Astrocyte of the cerebellum (primary cell): ENCODE measurements around the gene EEIG1.

Experiments used
- DNase-seq: peaks from one replicate; pipeline ENCODE4 v3.0.0-alpha.2; 2011; ENCODE audit warnings: low read depth
- H3K4me3 ChIP-seq: 2 replicates; pipeline ENCODE4 v1.5.1; 2011; ENCODE audit warnings: mild to moderate bottlenecking, low read depth, low read length, moderate library complexity
- CTCF ChIP-seq: IDR thresholded peaks from 2 replicates; pipeline ENCODE4 v1.5.1; 2012; ENCODE audit warnings: low read length, low read depth, moderate library complexity, mild to moderate bottlenecking; ENCODE audit errors: missing control alignments
- in situ Hi-C: cut with HindIII; loops from 2 replicates; pipeline ENCODE4 v1.10.0; 2017; ENCODE audit warnings: low sequenced_read_pairs

Gene EEIG1

GRCh38 chr9:127958728-127959127 lies 22.1 kb downstream of the EEIG1 start:
- in situ Hi-C loops: no loop called here
- no peak for DNase-seq

DNA sequence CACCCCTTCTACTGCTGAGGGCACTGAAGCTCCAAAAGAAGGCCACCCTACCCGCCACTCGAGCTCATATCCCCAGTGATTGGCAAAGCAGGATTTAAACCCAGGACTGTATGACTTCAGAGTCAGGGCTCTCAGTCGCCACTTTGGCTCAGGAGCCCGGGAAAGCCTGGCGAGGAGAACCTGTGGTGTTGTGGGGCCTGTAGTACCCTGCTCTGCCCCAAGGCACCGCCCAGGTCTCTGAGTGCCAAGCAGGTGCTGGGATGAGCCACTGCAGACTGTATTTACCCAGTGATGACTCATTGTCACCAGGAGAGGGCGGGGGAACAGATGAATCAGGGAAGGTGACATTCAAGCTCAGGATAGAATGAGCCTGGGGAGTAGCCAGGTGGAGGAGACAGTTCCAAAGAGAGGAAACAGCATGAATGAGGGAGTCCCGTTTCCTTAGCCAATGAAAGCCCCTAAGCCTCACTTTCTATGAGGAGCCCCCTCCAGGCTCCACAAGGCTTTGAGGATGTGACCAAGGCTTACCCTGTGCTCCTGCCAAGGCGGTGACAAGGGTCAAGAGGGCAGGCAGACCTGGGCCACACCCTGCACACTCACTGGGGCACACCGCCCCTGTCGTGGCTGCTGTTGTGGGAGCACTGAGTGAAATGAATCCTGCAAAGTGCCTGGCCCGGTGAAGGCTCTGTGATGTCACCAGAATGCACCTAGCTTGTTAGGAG lies 25.3 kb downstream of the EEIG1 start:
- in situ Hi-C loops: no loop called here
- H3K4me3 ChIP-seq: no peak overlapping the region
- TF ChIP-seq CTCF: peak; percentile 24
- no peak for DNase-seq

More at GRCh38 chr9:127958728-127959127, 22.1 kb downstream of the EEIG1 start:
- no peak for TF ChIP-seq CTCF
- no peak overlapping the region for H3K4me3 ChIP-seq

- no peak for DNase-seq
- H3K4me3 ChIP-seq: no peak overlapping the region
- in situ Hi-C loops: no loop called here
- TF ChIP-seq CTCF: no peak
Measured at GRCh38 chr9:127954831-127955293, 25.9 kb downstream of the EEIG1 start.

DNA sequence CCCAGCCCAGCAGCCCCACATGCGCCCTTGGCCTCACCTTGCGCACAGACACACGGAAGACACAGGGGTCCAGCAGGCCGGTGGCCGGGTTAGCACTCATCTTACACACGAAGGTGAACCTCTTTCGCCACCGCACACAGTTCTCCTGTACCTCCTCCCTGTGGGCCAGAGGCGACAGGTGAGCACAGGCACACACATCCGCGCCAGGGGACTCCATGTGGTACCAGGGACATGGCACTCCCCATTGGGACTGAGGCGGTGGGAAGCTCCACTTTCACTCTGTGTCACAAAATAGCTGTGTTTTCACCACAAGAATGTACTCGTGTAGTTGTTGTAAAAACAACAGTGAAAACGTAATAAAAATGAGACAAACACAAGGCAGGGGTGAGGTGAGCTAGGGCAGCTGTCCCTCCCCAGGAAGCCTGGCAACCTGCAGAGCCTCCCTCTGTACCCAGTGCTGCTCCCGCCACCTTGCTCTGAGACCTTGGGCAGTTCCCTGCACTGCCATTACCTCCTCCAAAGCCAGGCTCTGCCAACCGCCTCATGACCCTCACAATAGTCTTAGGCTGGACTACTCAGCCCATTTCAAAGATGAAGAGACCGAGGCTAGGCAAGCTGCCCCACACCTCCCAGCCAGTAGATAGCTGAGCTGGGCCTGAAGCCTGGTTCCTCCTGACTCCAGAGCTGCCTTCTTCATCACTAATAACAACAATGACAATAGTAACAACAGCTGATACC lies 26.9 kb downstream of the EEIG1 start:
- TF ChIP-seq CTCF: no peak
- H3K4me3 ChIP-seq: no peak overlapping the region
- in situ Hi-C loops: no loop called here
- DNase-seq: no peak

DNA sequence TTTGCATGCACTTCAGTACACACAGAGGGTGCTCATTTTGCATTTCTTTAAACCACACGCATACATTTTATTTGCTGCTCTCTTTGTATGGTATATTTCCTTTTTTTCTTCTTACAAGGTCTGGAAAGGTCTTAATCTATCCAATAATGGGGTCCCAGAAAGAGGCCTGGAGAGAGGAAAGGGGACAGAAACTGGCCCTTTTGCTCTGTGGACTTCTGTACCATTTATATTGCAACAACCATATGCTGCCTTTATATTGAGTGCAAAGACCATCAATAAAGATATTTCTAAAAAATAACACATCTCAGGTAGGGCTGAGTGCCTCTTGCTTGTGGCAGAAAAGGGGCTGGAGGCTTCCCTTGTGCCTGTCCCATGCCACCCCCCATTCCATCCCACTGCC lies 27.6 kb downstream of the EEIG1 start:
- DNase-seq: no peak
- no peak overlapping the region for H3K4me3 ChIP-seq
- TF ChIP-seq CTCF: no peak
- in situ Hi-C loops: no loop called here

DNA sequence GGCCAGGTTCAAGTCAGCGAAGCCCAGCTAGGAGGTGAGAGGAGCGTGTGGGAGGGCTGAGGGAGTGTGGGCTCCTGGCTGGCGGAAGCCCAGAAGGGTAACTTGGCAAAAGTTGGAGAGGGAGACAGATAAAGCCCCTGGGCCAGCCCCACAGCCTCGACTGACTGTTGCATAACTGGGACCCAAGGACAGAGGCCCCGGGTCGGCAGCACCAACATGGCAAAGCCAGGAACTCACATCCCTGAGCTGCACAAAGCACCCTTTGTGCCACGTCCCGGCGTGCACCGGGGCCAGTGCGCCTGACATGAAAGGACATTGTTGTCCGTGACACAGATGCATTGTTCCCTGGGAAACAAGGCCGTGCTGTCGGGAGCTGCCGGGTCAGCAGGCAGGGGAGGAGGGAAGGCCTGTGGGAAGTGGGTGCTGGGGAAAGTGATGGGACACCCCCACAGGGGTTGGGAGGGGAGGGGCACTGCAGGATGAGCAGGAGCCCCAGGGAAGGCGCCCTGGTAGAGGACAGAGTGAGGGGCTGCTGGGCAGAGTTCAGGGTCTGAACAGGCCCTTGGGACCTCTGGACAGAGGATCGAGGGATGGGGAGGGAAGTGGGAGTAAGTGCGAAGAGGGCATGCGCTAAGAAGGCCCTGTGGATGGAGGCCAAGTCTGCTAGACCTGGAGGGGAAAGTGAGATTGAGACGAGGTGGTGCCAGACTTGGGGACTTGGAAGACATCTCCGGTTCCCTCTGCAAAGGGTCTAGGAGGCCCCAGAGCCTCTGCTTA lies 30.1 kb downstream of the EEIG1 start:
- H3K4me3 ChIP-seq: no peak overlapping the region
- DNase-seq: no peak
- in situ Hi-C loops: no loop called here
- no peak for TF ChIP-seq CTCF
